CD4-positive, alpha-beta T cell (primary cell): ENCODE data around the gene DNHD1. TPM values are rescaled to one million over a fixed set of nuclear protein-coding genes. Genes with fewer than 3 reads are reported as not detected.

Source experiments
- ATAC-seq: fragments of 200-7000 bp; cut with Tn5 transposase; one replicate; pipeline ENCODE4 v1.10.0; 2022; ENCODE audit warnings: mild to moderate bottlenecking; ENCODE audit not compliant: poor library complexity
- CTCF ChIA-PET: fragments of 350-600 bp; sonication (Branson Sonifier 250); formaldehyde crosslinking; loops from one replicate; lab custom pipeline; 2021; ENCODE audit warnings: antibody characterized with exemption, inconsistent platforms; lab: Charles Lee
- POLR2A ChIA-PET: fragments of 350-600 bp; sonication (Branson Sonifier 250); formaldehyde crosslinking; loops from one replicate; lab custom pipeline; 2021; ENCODE audit warnings: antibody characterized with exemption, inconsistent platforms; lab: Charles Lee
- DNase-seq, 14 experiments: peaks; one replicate each; pipeline ENCODE4 v3.0.0-alpha.2; 2013 to 2020; ENCODE audit warnings: mixed read lengths in 2 of 14
- H3K27ac ChIP-seq, 2 donors: one replicate each; pipeline versions ENCODE4 v1.5.1 to v1.7.0; 2013; ENCODE audit warnings: low read length in 2 of 2, low read depth in 1 of 2, mild to moderate bottlenecking in 1 of 2
- H3K27me3 ChIP-seq, 2 experiments: 1 replicate in 1 of 2; 2 replicates in 1 of 2; pipeline versions ENCODE4 v1.6.1 to v1.7.0; 2013; ENCODE audit warnings: low read length in 2 of 2, control low read depth in 1 of 2, mild to moderate bottlenecking in 1 of 2, moderate library complexity in 1 of 2; ENCODE audit not compliant: insufficient read depth in 2 of 2, control insufficient read depth in 1 of 2
- H3K36me3 ChIP-seq: one replicate; pipeline ENCODE4 v1.6.1; 2013; ENCODE audit warnings: low read length, control low read depth; ENCODE audit not compliant: insufficient read depth
- H3K4me1 ChIP-seq: one replicate; pipeline ENCODE4 v1.6.1; 2013; ENCODE audit warnings: low read length, control low read depth; ENCODE audit not compliant: insufficient read depth
- H3K4me3 ChIP-seq: one replicate; pipeline ENCODE4 v1.5.1; 2013; ENCODE audit warnings: mild to moderate bottlenecking, low read length, moderate library complexity
- H3K9me3 ChIP-seq, 2 experiments: 1 replicate in 1 of 2; 2 replicates in 1 of 2; pipeline versions ENCODE4 v1.6.1 to v1.7.0; 2013; ENCODE audit warnings: low read length in 2 of 2, mild to moderate bottlenecking in 2 of 2, control low read depth in 1 of 2, moderate library complexity in 1 of 2; ENCODE audit not compliant: control insufficient read depth in 1 of 2, insufficient read depth in 1 of 2
- H3K27ac Mint-ChIP-seq: one replicate; pipeline ENCODE4 v1.8.0; 2020; ENCODE audit warnings: mixed read lengths
- H3K27me3 Mint-ChIP-seq: one replicate; pipeline ENCODE4 v1.8.0; 2021; ENCODE audit warnings: mixed read lengths
- H3K36me3 Mint-ChIP-seq: one replicate; pipeline ENCODE4 v1.8.0; 2021; ENCODE audit warnings: low read depth, mixed read lengths
- H3K4me1 Mint-ChIP-seq: one replicate; pipeline ENCODE4 v1.8.0; 2021; ENCODE audit warnings: low read depth, mixed read lengths
- H3K4me3 Mint-ChIP-seq: one replicate; pipeline ENCODE4 v1.8.0; 2020; ENCODE audit warnings: mild to moderate bottlenecking, mixed read lengths
- H3K9me3 Mint-ChIP-seq: one replicate; pipeline ENCODE4 v1.8.0; 2020; ENCODE audit warnings: mixed read lengths
- intact Hi-C, 2 experiments: fragments of 100-400 bp; cut with DNase I in 1 of 2; cut with micrococcal nuclease in 1 of 2; formaldehyde crosslinking; loops; one replicate each; pipeline versions ENCODE4 v1.15.1 to v1.9.0; 2023 to 2025; cut with DNase I, micrococcal nuclease
- total RNA-seq, 174 experiments: library from RNA in 2 of 174; stranded (reverse) in 2 of 174; gene quantifications; one replicate each; pipeline ENCODE4 v1.2.3 and lab custom pipeline; 2021 to 2026
- TF ChIP-seq, protein P1 (sequence below): fragments of 200-600 bp; IDR thresholded peaks from one replicate; pipeline ENCODE4 v1.8.0; 2022; ENCODE audit warnings: antibody characterized with exemption, mild to moderate bottlenecking

The DNHD1 gene
- total RNA-seq, 2 experiments from 2014 or later: 44.1 to 46.8 TPM

DNA sequence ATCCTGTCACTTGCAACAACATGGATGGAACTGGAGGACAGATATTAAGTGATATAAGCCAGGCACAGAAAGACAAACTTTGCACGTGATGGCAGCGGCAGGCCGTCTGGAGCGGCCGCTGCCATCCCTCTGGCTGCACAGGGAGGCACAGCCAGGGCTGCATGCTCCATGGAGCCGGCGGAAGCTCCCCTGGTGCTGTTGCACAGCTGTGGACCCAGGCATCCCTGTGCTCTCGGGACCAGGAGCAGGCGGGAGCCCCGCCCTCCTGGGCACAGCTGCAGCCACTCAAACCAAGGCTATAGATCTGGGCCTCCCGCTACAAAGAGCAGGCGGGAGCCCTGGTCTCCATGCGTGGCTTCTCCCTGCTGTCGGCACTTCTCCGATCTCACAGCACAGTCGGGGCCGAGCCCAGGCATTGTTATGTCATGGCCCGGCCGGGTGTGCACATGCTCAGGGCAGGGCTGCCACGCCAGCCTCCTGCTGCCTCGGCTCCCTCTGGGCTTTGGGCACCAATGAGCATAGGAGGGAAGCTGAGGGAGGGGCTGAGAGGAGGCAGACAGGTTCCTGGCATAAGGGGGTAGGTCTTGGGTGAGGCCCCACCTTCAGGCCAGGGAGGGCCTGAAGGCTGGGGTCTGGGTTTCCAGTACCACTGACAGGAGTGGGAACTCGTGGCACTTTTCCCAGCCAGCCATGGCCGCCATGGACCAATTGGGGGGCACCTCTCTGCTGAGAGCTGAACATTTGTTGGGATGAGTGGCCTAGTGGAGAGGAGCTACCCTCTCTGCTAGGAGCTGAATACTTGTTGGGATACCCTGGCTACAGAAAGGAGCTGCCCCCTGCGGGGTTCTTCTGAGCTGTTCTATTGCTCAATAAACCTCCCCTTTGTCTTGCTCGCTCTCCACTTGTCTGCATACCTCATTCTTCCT, 89.6 kb downstream of the DNHD1 start:
- no peaks in the 10 kb centered on the region for H3K27me3 ChIP-seq
- H3K27ac Mint-ChIP-seq: no peak overlapping the region
- H3K4me1 Mint-ChIP-seq: no peaks in the 10 kb centered on the region
- ChIA-PET POLR2A (no interaction called here), CTCF (no interaction called here)
- no peak for ATAC-seq
- no peak for DNase-seq
- H3K9me3 Mint-ChIP-seq: peaks cover 17% of the 10 kb centered on the region
- no peaks in the 10 kb centered on the region for H3K4me1 ChIP-seq
- TF ChIP-seq, protein P1, sequence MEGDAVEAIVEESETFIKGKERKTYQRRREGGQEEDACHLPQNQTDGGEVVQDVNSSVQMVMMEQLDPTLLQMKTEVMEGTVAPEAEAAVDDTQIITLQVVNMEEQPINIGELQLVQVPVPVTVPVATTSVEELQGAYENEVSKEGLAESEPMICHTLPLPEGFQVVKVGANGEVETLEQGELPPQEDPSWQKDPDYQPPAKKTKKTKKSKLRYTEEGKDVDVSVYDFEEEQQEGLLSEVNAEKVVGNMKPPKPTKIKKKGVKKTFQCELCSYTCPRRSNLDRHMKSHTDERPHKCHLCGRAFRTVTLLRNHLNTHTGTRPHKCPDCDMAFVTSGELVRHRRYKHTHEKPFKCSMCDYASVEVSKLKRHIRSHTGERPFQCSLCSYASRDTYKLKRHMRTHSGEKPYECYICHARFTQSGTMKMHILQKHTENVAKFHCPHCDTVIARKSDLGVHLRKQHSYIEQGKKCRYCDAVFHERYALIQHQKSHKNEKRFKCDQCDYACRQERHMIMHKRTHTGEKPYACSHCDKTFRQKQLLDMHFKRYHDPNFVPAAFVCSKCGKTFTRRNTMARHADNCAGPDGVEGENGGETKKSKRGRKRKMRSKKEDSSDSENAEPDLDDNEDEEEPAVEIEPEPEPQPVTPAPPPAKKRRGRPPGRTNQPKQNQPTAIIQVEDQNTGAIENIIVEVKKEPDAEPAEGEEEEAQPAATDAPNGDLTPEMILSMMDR: no peak
- no peaks in the 10 kb centered on the region for H3K27me3 Mint-ChIP-seq
- peaks cover 0 to 16% of the 10 kb centered on the region in 2 experiments for H3K9me3 ChIP-seq
- no peak overlapping the region for H3K4me3 ChIP-seq
- peaks cover 11% of the 10 kb centered on the region for H3K36me3 ChIP-seq
- intact Hi-C loops: no loop called here
- H3K36me3 Mint-ChIP-seq: peaks cover 68% of the 10 kb centered on the region
- H3K27ac ChIP-seq: no peak overlapping the region
- no peak overlapping the region for H3K4me3 Mint-ChIP-seq

DNA sequence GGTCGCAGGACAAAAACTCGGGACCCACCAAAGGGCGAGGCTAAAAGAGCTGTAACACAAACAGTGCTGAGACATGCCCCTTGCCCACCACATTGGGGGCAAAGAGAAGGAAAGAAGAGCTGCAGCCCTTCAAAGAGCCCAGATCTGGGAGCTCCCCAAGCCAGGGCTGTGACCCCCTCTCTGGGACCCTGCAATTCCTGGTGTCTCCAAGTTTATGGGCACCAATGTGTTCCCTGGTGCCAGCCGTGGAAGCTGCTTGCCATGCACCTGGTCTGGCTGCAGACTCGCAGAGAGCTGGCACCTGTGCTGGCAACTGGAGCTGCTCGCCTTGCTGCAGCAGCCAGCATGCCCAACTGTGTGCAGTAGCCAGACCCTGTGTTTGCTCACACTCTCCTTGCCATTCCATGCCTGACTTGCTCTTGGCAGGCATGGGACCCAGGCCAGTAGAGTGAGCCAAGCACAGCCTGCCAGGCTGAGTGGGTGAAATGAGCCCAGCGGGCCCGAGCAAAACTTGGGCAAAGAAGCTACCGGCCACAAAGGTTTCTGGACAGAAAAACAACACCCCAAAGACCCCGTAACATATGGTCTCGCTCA, 90.4 kb downstream of the DNHD1 start:
- Mint-ChIP-seq H3K9me3 (peaks cover 17% of the 10 kb centered on the region), H3K4me3 (no peak overlapping the region), H3K4me1 (no peaks in the 10 kb centered on the region), H3K36me3 (peaks cover 70% of the 10 kb centered on the region), H3K27me3 (no peaks in the 10 kb centered on the region), H3K27ac (no peak overlapping the region)
- no peaks in the 10 kb centered on the region for H3K4me1 ChIP-seq
- DNase-seq (no peak), ATAC-seq (no peak)
- TF ChIP-seq, protein P1: no peak
- ChIA-PET POLR2A (no interaction called here), CTCF (no interaction called here)
- no peaks in the 10 kb centered on the region for H3K27me3 ChIP-seq
- no peak overlapping the region for H3K27ac ChIP-seq
- intact Hi-C loops: no loop called here
- H3K36me3 ChIP-seq: peaks cover 11% of the 10 kb centered on the region
- H3K4me3 ChIP-seq: no peak overlapping the region
- H3K9me3 ChIP-seq: peaks cover 0 to 16% of the 10 kb centered on the region in 2 experiments

DNA sequence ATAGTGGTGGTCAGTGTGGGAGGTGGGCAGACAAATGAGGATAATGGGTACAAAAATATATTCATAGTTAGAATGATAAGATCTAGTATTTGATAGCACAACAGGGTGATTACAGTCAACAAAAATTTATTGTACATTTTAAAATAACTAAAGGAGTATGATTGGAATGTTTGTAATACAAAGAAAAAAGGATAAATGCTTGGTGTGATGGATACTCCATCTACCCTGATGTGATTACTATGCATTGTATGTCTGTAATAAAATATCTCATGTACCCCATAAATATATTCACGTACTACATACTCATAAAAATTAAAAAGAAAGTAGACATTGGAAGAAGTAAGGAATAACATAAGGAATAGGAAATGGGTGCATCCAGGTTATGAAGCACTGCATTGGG, 90.9 kb downstream of the DNHD1 start:
- ATAC-seq (no peak), DNase-seq (no peak)
- intact Hi-C loops: no loop called here
- peaks cover 0 to 16% of the 10 kb centered on the region in 2 experiments for H3K9me3 ChIP-seq
- CTCF ChIA-PET: no interaction called here
- peaks cover 11% of the 10 kb centered on the region for H3K36me3 ChIP-seq
- no peak overlapping the region for H3K4me3 ChIP-seq
- Mint-ChIP-seq H3K4me1 (no peaks in the 10 kb centered on the region), H3K36me3 (peaks cover 68% of the 10 kb centered on the region), H3K27ac (no peak overlapping the region), H3K27me3 (no peaks in the 10 kb centered on the region), H3K9me3 (peaks cover 14% of the 10 kb centered on the region), H3K4me3 (no peak overlapping the region)
- POLR2A ChIA-PET: no interaction called here
- peaks cover under 1% of the 10 kb centered on the region for H3K4me1 ChIP-seq
- H3K27ac ChIP-seq: no peak overlapping the region
- TF ChIP-seq, protein P1: no peak
- H3K27me3 ChIP-seq: no peaks in the 10 kb centered on the region
